Left lung (tissue), 10 donors: ENCODE results near the gene LCN2. TPM values are rescaled to one million over a fixed set of nuclear protein-coding genes. Genes with fewer than 3 reads are reported as not detected.
A peak's percentile ranks its signal among the peaks of the same experiment; 100 is the strongest.
"Not testable (repeated sequence)": the region's sequence is repeated elsewhere in the genome, so short reads cannot be mapped to it uniquely, and the experiment has no call there.

Source experiments
- ATAC-seq: fragments of 200-7000 bp; cut with Tn5 transposase; one replicate; pipeline ENCODE4 v1.9.1; 2020; ENCODE audit warnings: moderate library complexity
- DNase-seq, 4 donors: peaks; one replicate each; pipeline ENCODE4 v3.0.0-alpha.2; 2013 to 2020
- H3K27ac ChIP-seq, 2 donors: fragments of 200-600 bp; sonication (generic) in 1 of 2; one replicate each; pipeline versions ENCODE4 v1.5.0 to v1.8.0; 2020 to 2021
- H3K27me3 ChIP-seq, 2 donors: fragments of 200-600 bp; sonication (generic) in 1 of 2; one replicate each; pipeline versions ENCODE4 v1.5.0 to v1.8.0; 2020 to 2021
- H3K36me3 ChIP-seq, 2 donors: fragments of 200-600 bp; sonication (generic) in 1 of 2; one replicate each; pipeline versions ENCODE4 v1.5.0 to v1.8.0; 2020 to 2021
- H3K4me1 ChIP-seq, 2 donors: fragments of 200-600 bp; one replicate each; pipeline ENCODE4 v1.8.0; 2021
- H3K4me3 ChIP-seq, 2 donors: fragments of 200-600 bp; sonication (generic) in 1 of 2; one replicate each; pipeline versions ENCODE4 v1.5.0 to v1.8.0; 2020 to 2021; ENCODE audit warnings: mild to moderate bottlenecking in 1 of 2
- H3K9me3 ChIP-seq, 2 donors: fragments of 200-600 bp; sonication (generic) in 1 of 2; one replicate each; pipeline versions ENCODE4 v1.5.0 to v1.8.0; 2020 to 2021
- CTCF ChIP-seq, 2 donors: fragments of 200-600 bp; sonication (generic) in 1 of 2; IDR thresholded peaks; one replicate each; pipeline versions ENCODE4 v1.5.0 to v1.8.0; 2021; ENCODE audit warnings: antibody characterized with exemption in 2 of 2
- intact Hi-C, 2 donors: fragments of 100-400 bp; cut with DNase I; formaldehyde crosslinking; loops; one replicate each; pipeline versions ENCODE4 v1.11.2 to v1.14.2; 2022
- polyA plus RNA-seq, 6 donors: library from polyadenylated mRNA; unstranded; fragments of 120-200 nt; gene quantifications; one replicate each; pipeline ENCODE4 v1.2.1, GENCODE V29; 2013; ENCODE audit not compliant: insufficient read length in 6 of 6
- total RNA-seq, 2 donors: library from RNA; stranded (reverse); fragmentation: NEBNext Ultra II Directional; extraction: Animal tissue kit (Norgen Biotek cat#: 25700); gene quantifications; one replicate each; pipeline ENCODE4 v1.2.1, GENCODE V29; 2021
- donor health status: DM: no; HTN: yes; CAD: no.
- donor health status: DM: no; HTN: no; CAD: no.

Gene LCN2
- total and polyA plus RNA-seq, 8 donors = 1.3 to 155 (median 2.4) TPM

GRCh38 chr9:128108269-128109049 lies 40.8 kb upstream of the LCN2 start:
- Histone ChIP-seq H3K36me3 (peaks cover 0 to 63% of the 10 kb centered on the region in 2 donors), H3K27ac (no peak overlapping the region), H3K9me3 (no peaks in the 10 kb centered on the region), H3K4me3 (no peak overlapping the region), H3K4me1 (peaks cover 0 to 10% of the 10 kb centered on the region in 2 donors), H3K27me3 (no peaks in the 10 kb centered on the region)
- intact Hi-C loops = no loop called here
- ATAC-seq (no peak), DNase-seq (no peak)
- no peak for TF ChIP-seq CTCF (IDR thresholded peaks at IDR 0.05)

- peaks cover 0 to 3% of the 10 kb centered on the region in 2 donors for H3K4me1 ChIP-seq
- no peak overlapping the region for H3K27ac ChIP-seq
- ATAC-seq (no peak), DNase-seq (no peak)
- no peak for TF ChIP-seq CTCF (IDR thresholded peaks at IDR 0.05)
- intact Hi-C loops = no loop called here
- no peaks in the 10 kb centered on the region for H3K9me3 ChIP-seq
- no peak overlapping the region for H3K4me3 ChIP-seq
- H3K36me3 ChIP-seq = peaks cover 0 to 62% of the 10 kb centered on the region in 2 donors
- no peaks in the 10 kb centered on the region for H3K27me3 ChIP-seq
These were observed 40.1 kb upstream of the LCN2 start for GRCh38 chr9:128109050-128109709.

- not testable (repeated sequence) for H3K27me3 ChIP-seq, ATAC-seq, H3K4me3 ChIP-seq, H3K27ac ChIP-seq, H3K9me3 ChIP-seq, H3K4me1 ChIP-seq
- peaks cover 0 to 47% of the 10 kb centered on the region in 2 donors for H3K36me3 ChIP-seq
- intact Hi-C loops = loop anchor here in 1 of 2 donors (10.0 kb wide), 1 partner anchor 167 kb away; no protein-coding TSS in a partner anchor
- peak in 2 of 4 donors; percentile 6 to 22 for DNase-seq
These were observed 37.5 kb upstream of the LCN2 start for GRCh38 chr9:128111726-128112125.

GRCh38 chr9:128113526-128114325 lies 35.5 kb upstream of the LCN2 start:
- Histone ChIP-seq H3K4me1 (peaks cover 4 to 18% of the 10 kb centered on the region in 2 donors), H3K9me3 (no peaks in the 10 kb centered on the region), H3K36me3 (peaks cover 0 to 27% of the 10 kb centered on the region in 2 donors), H3K27me3 (no peaks in the 10 kb centered on the region), H3K27ac (no peak overlapping the region), H3K4me3 (no peak overlapping the region)
- no peak for TF ChIP-seq CTCF (IDR thresholded peaks at IDR 0.05)
- ATAC-seq (no peak), DNase-seq (peak in 2 of 4 donors; percentile 24 to 65)
- intact Hi-C loops = loop anchor here in 1 of 2 donors (10.0 kb wide), 1 partner anchor 169 kb away; no protein-coding TSS in a partner anchor

- H3K27me3 ChIP-seq = no peaks in the 10 kb centered on the region
- intact Hi-C loops = loop anchor here in 1 of 2 donors (10.0 kb wide), 1 partner anchor 170 kb away; no protein-coding TSS in a partner anchor
- H3K9me3 ChIP-seq = no peaks in the 10 kb centered on the region
- ATAC-seq = no peak
- H3K27ac ChIP-seq = no peak overlapping the region
- peaks cover 4 to 18% of the 10 kb centered on the region in 2 donors for H3K4me1 ChIP-seq
- H3K4me3 ChIP-seq = no peak overlapping the region
- H3K36me3 ChIP-seq = peaks cover 0 to 19% of the 10 kb centered on the region in 2 donors
- TF ChIP-seq CTCF (IDR thresholded peaks at IDR 0.05) = no peak
- peak in 2 of 4 donors; percentile 30 to 55 for DNase-seq
These were observed 34.7 kb upstream of the LCN2 start for GRCh38 chr9:128114326-128115186.
